WTC11 (cell line): ENCODE measurements around the gene NOXA1. TPM values are rescaled to one million over a fixed set of nuclear protein-coding genes. Genes with fewer than 3 reads are reported as not detected.
"Not testable (repeated sequence)": the region's sequence is repeated elsewhere in the genome, so short reads cannot be mapped to it uniquely, and the experiment has no call there.

ENCODE experiments used
- ATAC-seq: fragments of 200-7000 bp; cut with Tn5 transposase; 2 replicates; pipeline ENCODE4 v1.10.0; 2021; ENCODE audit warnings: mild to moderate bottlenecking, moderate library complexity
- CTCF ChIA-PET: fragments of 300-600 bp; sonication (Branson Sonifier 250); formaldehyde crosslinking; loops from one replicate; lab custom pipeline; 2021; ENCODE audit warnings: antibody characterized with exemption; lab: Charles Lee
- POLR2A ChIA-PET: fragments of 350-600 bp; sonication (Branson Sonifier 250); formaldehyde crosslinking; loops from one replicate; lab custom pipeline; 2021; ENCODE audit warnings: antibody characterized with exemption; lab: Charles Lee
- DNase-seq: peaks from one replicate; pipeline ENCODE4 v3.0.0; 2021; ENCODE audit warnings: low spot score
- H3K27ac Mint-ChIP-seq: 2 replicates; pipeline ENCODE4 v1.8.0; 2021; ENCODE audit warnings: mixed read lengths
- H3K27me3 Mint-ChIP-seq: 2 replicates; pipeline ENCODE4 v1.8.0; 2021; ENCODE audit warnings: low read depth, mild to moderate bottlenecking, moderate library complexity, mixed read lengths
- H3K36me3 Mint-ChIP-seq: 2 replicates; pipeline ENCODE4 v1.8.0; 2021; ENCODE audit warnings: mixed read lengths
- H3K4me1 Mint-ChIP-seq: 2 replicates; pipeline ENCODE4 v1.8.0; 2022; ENCODE audit warnings: mixed read lengths
- H3K4me3 Mint-ChIP-seq: 2 replicates; pipeline ENCODE4 v1.8.0; 2021; ENCODE audit warnings: mild to moderate bottlenecking, moderate library complexity, mixed read lengths
- H3K9me3 Mint-ChIP-seq: 2 replicates; pipeline ENCODE4 v1.8.0; 2021; ENCODE audit warnings: mixed read lengths
- CBFB ChIP-seq: sonication (generic); formaldehyde crosslinking; IDR thresholded peaks from 2 replicates; pipeline ENCODE4 v1.8.1; 2022; ENCODE audit warnings: mild to moderate bottlenecking, low read depth, missing genetic modification reagents
- CREM ChIP-seq: sonication (generic); formaldehyde crosslinking; IDR thresholded peaks from 2 replicates; pipeline ENCODE4 v1.8.1; 2022; ENCODE audit warnings: mild to moderate bottlenecking, missing genetic modification reagents, moderate library complexity
- FOXJ3 ChIP-seq: sonication (generic); formaldehyde crosslinking; IDR thresholded peaks from 2 replicates; pipeline ENCODE4 v1.9.0; 2021; ENCODE audit warnings: missing genetic modification reagents, mild to moderate bottlenecking, borderline replicate concordance
- FOXK1 ChIP-seq: sonication (generic); formaldehyde crosslinking; IDR thresholded peaks from 2 replicates; pipeline ENCODE4 v1.8.0; 2022; ENCODE audit warnings: mild to moderate bottlenecking, moderate library complexity, missing genetic modification reagents
- FOXP1 ChIP-seq: sonication (generic); formaldehyde crosslinking; IDR thresholded peaks from 2 replicates; pipeline ENCODE4 v1.8.0; 2022; ENCODE audit warnings: missing genetic modification reagents, mild to moderate bottlenecking, moderate library complexity, borderline replicate concordance
- GRHL2 ChIP-seq: fragments of 250-450 bp; sonication (Bioruptor Pico); IDR thresholded peaks from 2 replicates; pipeline ENCODE4 v1.8.0; 2022; ENCODE audit warnings: mild to moderate bottlenecking, moderate library complexity; ENCODE audit not compliant: insufficient replicate concordance, severe bottlenecking
- HMGA2 ChIP-seq: fragments of 250-450 bp; sonication (Bioruptor Pico); IDR thresholded peaks from 2 replicates; pipeline ENCODE4 v1.4.0; 2021; ENCODE audit warnings: mild to moderate bottlenecking, moderate library complexity
- IRF2 ChIP-seq: sonication (generic); formaldehyde crosslinking; IDR thresholded peaks from 2 replicates; pipeline ENCODE4 v1.8.0; 2022; ENCODE audit warnings: low read depth, missing genetic modification reagents, borderline replicate concordance
- KAT7 ChIP-seq: sonication (generic); formaldehyde crosslinking; IDR thresholded peaks from 2 replicates; pipeline ENCODE4 v1.8.1; 2023; ENCODE audit warnings: missing genetic modification reagents, mild to moderate bottlenecking, borderline replicate concordance
- MYBL2 ChIP-seq: sonication (generic); formaldehyde crosslinking; IDR thresholded peaks from 2 replicates; pipeline ENCODE4 v1.8.1; 2023; ENCODE audit warnings: mild to moderate bottlenecking, moderate library complexity, missing genetic modification reagents
- RELA ChIP-seq: sonication (generic); formaldehyde crosslinking; IDR thresholded peaks from 2 replicates; pipeline ENCODE4 v1.8.1; 2022; ENCODE audit warnings: missing genetic modification reagents, mild to moderate bottlenecking, borderline replicate concordance
- SMAD4 ChIP-seq: sonication (generic); formaldehyde crosslinking; IDR thresholded peaks from 2 replicates; pipeline ENCODE4 v1.8.0; 2022; ENCODE audit warnings: mild to moderate bottlenecking, missing genetic modification reagents
- SOX15 ChIP-seq: fragments of 250-450 bp; sonication (Bioruptor Pico); IDR thresholded peaks from 2 replicates; pipeline ENCODE4 v1.9.0; 2021; ENCODE audit warnings: mild to moderate bottlenecking
- TCF7 ChIP-seq: sonication (generic); formaldehyde crosslinking; IDR thresholded peaks from 2 replicates; pipeline ENCODE4 v1.8.0; 2022; ENCODE audit warnings: mild to moderate bottlenecking, low read depth, missing genetic modification reagents, moderate library complexity
- ZNF138 ChIP-seq: sonication (generic); formaldehyde crosslinking; conservative IDR thresholded peaks from 2 replicates; pipeline ENCODE4 v1.8.1; 2022; ENCODE audit warnings: mild to moderate bottlenecking, moderate library complexity, missing genetic modification reagents
- total RNA-seq: library from RNA; stranded (reverse); gene quantifications from 3 replicates; pipeline ENCODE4 v1.2.3, GENCODE V29; 2021
- TF ChIP-seq, protein P1 (sequence below): sonication (generic); formaldehyde crosslinking; conservative IDR thresholded peaks from 2 replicates; pipeline ENCODE4 v1.8.1; 2022; ENCODE audit warnings: mild to moderate bottlenecking, missing genetic modification reagents
- TF ChIP-seq, protein P2 (sequence below): fragments of 250-450 bp; sonication (Bioruptor Pico); IDR thresholded peaks from 2 replicates; pipeline ENCODE4 v1.9.0; 2021; ENCODE audit warnings: mild to moderate bottlenecking
- TF ChIP-seq, protein P3 (sequence below): sonication (generic); formaldehyde crosslinking; IDR thresholded peaks from 2 replicates; pipeline ENCODE4 v1.8.0; 2022; ENCODE audit warnings: mild to moderate bottlenecking, missing genetic modification reagents
- TF ChIP-seq, protein P4 (sequence below): sonication (generic); formaldehyde crosslinking; IDR thresholded peaks from 2 replicates; pipeline ENCODE4 v1.8.1; 2023; ENCODE audit warnings: mild to moderate bottlenecking, missing genetic modification reagents, moderate library complexity
- TF ChIP-seq, protein P5 (sequence below): fragments of 200-600 bp; IDR thresholded peaks from 2 replicates; pipeline ENCODE4 v1.8.0; 2022; ENCODE audit warnings: antibody characterized with exemption

Gene NOXA1
- total RNA-seq, 1 experiment from 2014 or later = 2.9 TPM

DNA sequence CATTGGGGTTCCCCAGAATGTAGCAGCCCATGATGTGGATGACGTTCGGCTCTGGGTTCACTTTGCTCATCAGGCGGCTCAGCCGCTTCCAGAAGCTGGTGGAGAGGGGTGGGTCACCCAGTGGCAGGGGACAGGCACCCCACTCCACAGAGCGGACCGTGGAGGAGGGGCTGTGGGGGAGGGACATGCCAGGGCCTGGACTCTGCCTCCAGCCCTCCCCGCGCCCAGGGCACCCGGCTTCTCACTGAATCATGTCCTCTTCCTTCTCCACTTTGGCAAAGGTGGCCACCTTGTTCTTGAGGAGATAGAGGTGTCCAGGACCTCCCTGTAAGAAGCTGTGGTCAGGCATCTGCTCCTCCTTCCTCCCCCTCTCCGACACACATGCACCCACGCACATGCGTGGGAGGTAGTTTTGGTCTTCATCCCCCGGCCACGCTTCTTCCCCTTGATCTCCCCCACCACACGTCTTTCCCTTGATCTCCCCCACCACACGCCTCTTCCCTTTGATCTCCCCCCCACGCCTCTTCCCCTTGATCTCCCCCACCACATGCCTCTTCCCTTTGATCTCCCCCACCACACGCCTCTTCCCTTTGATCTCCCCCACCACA lies 26.8 kb downstream of the NOXA1 start:
- no peak for DNase-seq
- H3K4me3 Mint-ChIP-seq = no peak overlapping the region
- no peaks in the 10 kb centered on the region for H3K27me3 Mint-ChIP-seq
- TF ChIP-seq HMGA2 (CRISPR knock-in tag) (no peak), TCF7 (CRISPR knock-in tag) (no peak), SMAD4 (no peak), RELA (CRISPR knock-in tag) (no peak), FOXP1 (CRISPR knock-in tag) (no peak), FOXK1 (CRISPR knock-in tag) (no peak), ZNF138 (CRISPR knock-in tag) (no peak), CBFB (CRISPR knock-in tag) (no peak), IRF2 (no peak), GRHL2 (CRISPR knock-in tag) (no peak), SOX15 (CRISPR knock-in tag) (no peak), CREM (CRISPR knock-in tag) (no peak), FOXJ3 (no peak), KAT7 (no peak), MYBL2 (CRISPR knock-in tag) (no peak)
- TF ChIP-seq, protein P1, sequence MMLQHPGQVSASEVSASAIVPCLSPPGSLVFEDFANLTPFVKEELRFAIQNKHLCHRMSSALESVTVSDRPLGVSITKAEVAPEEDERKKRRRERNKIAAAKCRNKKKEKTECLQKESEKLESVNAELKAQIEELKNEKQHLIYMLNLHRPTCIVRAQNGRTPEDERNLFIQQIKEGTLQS (CRISPR knock-in tag) = no peak
- TF ChIP-seq, protein P2, sequence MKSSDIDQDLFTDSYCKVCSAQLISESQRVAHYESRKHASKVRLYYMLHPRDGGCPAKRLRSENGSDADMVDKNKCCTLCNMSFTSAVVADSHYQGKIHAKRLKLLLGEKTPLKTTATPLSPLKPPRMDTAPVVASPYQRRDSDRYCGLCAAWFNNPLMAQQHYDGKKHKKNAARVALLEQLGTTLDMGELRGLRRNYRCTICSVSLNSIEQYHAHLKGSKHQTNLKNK (CRISPR knock-in tag) = no peak
- TF ChIP-seq, protein P3, sequence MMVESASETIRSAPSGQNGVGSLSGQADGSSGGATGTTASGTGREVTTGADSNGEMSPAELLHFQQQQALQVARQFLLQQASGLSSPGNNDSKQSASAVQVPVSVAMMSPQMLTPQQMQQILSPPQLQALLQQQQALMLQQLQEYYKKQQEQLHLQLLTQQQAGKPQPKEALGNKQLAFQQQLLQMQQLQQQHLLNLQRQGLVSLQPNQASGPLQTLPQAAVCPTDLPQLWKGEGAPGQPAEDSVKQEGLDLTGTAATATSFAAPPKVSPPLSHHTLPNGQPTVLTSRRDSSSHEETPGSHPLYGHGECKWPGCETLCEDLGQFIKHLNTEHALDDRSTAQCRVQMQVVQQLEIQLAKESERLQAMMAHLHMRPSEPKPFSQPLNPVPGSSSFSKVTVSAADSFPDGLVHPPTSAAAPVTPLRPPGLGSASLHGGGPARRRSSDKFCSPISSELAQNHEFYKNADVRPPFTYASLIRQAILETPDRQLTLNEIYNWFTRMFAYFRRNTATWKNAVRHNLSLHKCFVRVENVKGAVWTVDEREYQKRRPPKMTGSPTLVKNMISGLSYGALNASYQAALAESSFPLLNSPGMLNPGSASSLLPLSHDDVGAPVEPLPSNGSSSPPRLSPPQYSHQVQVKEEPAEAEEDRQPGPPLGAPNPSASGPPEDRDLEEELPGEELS (CRISPR knock-in tag) = no peak
- TF ChIP-seq, protein P4, sequence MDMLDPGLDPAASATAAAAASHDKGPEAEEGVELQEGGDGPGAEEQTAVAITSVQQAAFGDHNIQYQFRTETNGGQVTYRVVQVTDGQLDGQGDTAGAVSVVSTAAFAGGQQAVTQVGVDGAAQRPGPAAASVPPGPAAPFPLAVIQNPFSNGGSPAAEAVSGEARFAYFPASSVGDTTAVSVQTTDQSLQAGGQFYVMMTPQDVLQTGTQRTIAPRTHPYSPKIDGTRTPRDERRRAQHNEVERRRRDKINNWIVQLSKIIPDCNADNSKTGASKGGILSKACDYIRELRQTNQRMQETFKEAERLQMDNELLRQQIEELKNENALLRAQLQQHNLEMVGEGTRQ (CRISPR knock-in tag) = no peak
- TF ChIP-seq, protein P5, sequence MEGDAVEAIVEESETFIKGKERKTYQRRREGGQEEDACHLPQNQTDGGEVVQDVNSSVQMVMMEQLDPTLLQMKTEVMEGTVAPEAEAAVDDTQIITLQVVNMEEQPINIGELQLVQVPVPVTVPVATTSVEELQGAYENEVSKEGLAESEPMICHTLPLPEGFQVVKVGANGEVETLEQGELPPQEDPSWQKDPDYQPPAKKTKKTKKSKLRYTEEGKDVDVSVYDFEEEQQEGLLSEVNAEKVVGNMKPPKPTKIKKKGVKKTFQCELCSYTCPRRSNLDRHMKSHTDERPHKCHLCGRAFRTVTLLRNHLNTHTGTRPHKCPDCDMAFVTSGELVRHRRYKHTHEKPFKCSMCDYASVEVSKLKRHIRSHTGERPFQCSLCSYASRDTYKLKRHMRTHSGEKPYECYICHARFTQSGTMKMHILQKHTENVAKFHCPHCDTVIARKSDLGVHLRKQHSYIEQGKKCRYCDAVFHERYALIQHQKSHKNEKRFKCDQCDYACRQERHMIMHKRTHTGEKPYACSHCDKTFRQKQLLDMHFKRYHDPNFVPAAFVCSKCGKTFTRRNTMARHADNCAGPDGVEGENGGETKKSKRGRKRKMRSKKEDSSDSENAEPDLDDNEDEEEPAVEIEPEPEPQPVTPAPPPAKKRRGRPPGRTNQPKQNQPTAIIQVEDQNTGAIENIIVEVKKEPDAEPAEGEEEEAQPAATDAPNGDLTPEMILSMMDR = no peak
- ChIA-PET CTCF (no interaction called here), POLR2A (no interaction called here)
- no peak overlapping the region for H3K27ac Mint-ChIP-seq
- H3K9me3 Mint-ChIP-seq = no peaks in the 10 kb centered on the region
- no peaks in the 10 kb centered on the region for H3K36me3 Mint-ChIP-seq
- ATAC-seq = no peak
- peaks cover 10% of the 10 kb centered on the region for H3K4me1 Mint-ChIP-seq

DNA sequence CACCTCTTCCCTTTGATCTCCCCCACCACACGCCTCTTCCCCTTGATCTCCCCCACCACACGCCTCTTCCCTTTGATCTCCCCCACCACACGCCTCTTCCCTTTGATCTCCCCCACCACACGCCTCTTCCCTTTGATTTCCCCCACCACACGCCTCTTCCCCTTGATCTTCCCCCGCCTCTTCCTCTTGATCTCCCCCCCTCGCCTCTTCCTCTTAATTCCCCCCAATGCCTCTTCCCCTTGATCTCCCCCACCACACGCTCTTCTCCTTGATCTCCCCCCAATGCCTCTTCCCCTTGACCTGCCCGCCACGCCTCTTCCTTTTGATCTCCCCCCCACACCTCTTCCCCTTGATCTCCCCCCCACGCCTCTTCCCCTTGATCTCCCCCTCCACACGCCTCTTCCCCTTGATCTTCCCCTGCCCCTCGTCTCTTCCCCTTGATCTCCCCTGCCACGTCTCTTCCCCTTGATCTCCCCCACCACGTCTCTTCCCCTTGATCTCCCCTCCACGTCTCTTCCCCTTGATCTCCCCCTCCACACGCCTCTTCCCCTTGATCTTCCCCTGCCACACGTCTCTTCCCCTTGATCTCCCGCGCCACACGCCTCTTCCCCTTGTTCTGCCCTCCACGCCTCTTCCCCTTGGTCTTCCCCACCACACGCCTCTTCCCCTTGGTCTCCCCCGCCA lies 27.5 kb downstream of the NOXA1 start:
- POLR2A ChIA-PET, H3K27me3 Mint-ChIP-seq, H3K9me3 Mint-ChIP-seq, H3K36me3 Mint-ChIP-seq, CTCF ChIA-PET, H3K27ac Mint-ChIP-seq, H3K4me3 Mint-ChIP-seq, DNase-seq, H3K4me1 Mint-ChIP-seq, ATAC-seq: not testable (repeated sequence)

DNA sequence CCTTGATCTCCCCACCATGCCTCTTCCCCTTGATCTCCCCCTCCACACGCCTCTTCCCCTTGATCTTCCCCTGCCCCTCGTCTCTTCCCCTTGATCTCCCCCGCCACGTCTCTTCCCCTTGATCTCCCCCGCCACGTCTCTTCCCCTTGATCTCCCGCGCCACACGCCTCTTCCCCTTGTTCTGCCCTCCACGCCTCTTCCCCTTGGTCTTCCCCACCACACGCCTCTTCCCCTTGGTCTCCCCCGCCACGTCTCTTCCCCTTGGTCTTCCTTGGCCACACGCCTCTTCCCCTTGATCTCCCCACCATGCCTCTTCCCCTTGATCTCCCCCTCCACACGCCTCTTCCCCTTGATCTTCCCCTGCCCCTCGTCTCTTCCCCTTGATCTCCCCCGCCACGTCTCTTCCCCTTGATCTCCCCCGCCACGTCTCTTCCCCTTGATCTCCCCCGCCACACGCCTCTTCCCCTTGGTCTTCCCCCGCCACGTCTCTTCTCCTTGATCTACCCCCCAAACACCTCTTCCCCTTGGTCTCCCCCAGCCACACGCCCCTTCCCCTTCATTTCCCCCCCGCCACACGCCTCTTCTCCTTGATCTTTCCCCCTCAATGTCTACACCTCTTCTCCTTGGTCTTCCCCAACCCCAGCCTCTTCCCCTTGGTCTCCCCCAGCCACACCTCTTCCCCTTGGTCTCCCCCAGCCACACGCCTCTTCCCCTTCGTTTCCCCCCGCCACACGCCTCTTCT lies 28.2 kb downstream of the NOXA1 start:
- CTCF ChIA-PET, H3K4me3 Mint-ChIP-seq, H3K36me3 Mint-ChIP-seq: not testable (repeated sequence)

More for the DNA sequence above, 28.2 kb downstream of the NOXA1 start:
- H3K9me3 Mint-ChIP-seq, ATAC-seq, H3K4me1 Mint-ChIP-seq, H3K27me3 Mint-ChIP-seq, POLR2A ChIA-PET, DNase-seq, H3K27ac Mint-ChIP-seq: not testable (repeated sequence)
